Liver (tissue), 3 donors: ENCODE data around the gene COL9A3.

Experiments used
- CTCF ChIP-seq: fragments of 150-350 bp; IDR thresholded peaks from 2 replicates; pipeline ENCODE4 v1.5.1; 2017; ENCODE audit warnings: improper control_type of control experiment, low read depth, low read length; ENCODE audit not compliant: missing input control
- FOXA1 ChIP-seq: IDR thresholded peaks from 2 replicates; pipeline ENCODE4 v1.6.1; 2016; ENCODE audit warnings: antibody characterized with exemption
- GABPA ChIP-seq, 2 donors: IDR thresholded peaks in 1 of 2; conservative IDR thresholded peaks in 1 of 2; 2 replicates each; pipeline ENCODE4 v1.6.1; 2016; ENCODE audit warnings: antibody characterized with exemption in 2 of 2, mild to moderate bottlenecking in 1 of 2, moderate library complexity in 1 of 2
- HNF4A ChIP-seq, 2 donors: conservative IDR thresholded peaks; 2 replicates each; pipeline ENCODE4 v1.6.1; 2016; ENCODE audit warnings: antibody characterized with exemption in 2 of 2, mild to moderate bottlenecking in 2 of 2
- JUND ChIP-seq, 2 donors: IDR thresholded peaks; 2 replicates each; pipeline ENCODE4 v1.6.1; 2016; ENCODE audit warnings: antibody characterized with exemption in 2 of 2
- MAX ChIP-seq: IDR thresholded peaks from 2 replicates; pipeline ENCODE4 v1.6.1; 2016; ENCODE audit warnings: antibody characterized with exemption
- NR2F2 ChIP-seq: IDR thresholded peaks from 2 replicates; pipeline ENCODE4 v1.6.1; 2016; ENCODE audit warnings: antibody characterized with exemption
- RAD21 ChIP-seq, 2 donors: IDR thresholded peaks; 2 replicates each; pipeline ENCODE4 v1.6.1; 2016; ENCODE audit warnings: antibody characterized with exemption in 2 of 2, mild to moderate bottlenecking in 2 of 2
- SP1 ChIP-seq: IDR thresholded peaks from 2 replicates; pipeline ENCODE4 v1.6.1; 2018; ENCODE audit warnings: antibody characterized with exemption, mild to moderate bottlenecking
- TAF1 ChIP-seq: conservative IDR thresholded peaks from 2 replicates; pipeline ENCODE4 v1.6.1; 2016; ENCODE audit warnings: antibody characterized with exemption, mild to moderate bottlenecking
- YY1 ChIP-seq: IDR thresholded peaks from 2 replicates; pipeline ENCODE4 v1.6.1; 2016; ENCODE audit warnings: antibody characterized with exemption, mild to moderate bottlenecking
- TF ChIP-seq, protein P1 (sequence below): IDR thresholded peaks from 2 replicates; pipeline ENCODE4 v1.6.1; 2016; ENCODE audit warnings: antibody characterized with exemption
- TF ChIP-seq, protein P2 (sequence below): IDR thresholded peaks from 2 replicates; pipeline ENCODE4 v1.6.1; 2016; ENCODE audit warnings: antibody characterized with exemption, mild to moderate bottlenecking
- donor health status: healthy.
- donor health status: healthy.

GRCh38 chr20:62887152-62887859, 70.5 kb downstream of the COL9A3 start:
- TF ChIP-seq RAD21 (IDR thresholded peaks at IDR 0.05), result no peak
- TF ChIP-seq MAX, result no peak
- no peak for TF ChIP-seq YY1
- no peak for TF ChIP-seq GABPA (IDR thresholded peaks at IDR 0.05 in 1 of 2, conservative IDR thresholded peaks at IDR 0.05 in 1 of 2)
- no peak for TF ChIP-seq CTCF
- TF ChIP-seq, protein P1, sequence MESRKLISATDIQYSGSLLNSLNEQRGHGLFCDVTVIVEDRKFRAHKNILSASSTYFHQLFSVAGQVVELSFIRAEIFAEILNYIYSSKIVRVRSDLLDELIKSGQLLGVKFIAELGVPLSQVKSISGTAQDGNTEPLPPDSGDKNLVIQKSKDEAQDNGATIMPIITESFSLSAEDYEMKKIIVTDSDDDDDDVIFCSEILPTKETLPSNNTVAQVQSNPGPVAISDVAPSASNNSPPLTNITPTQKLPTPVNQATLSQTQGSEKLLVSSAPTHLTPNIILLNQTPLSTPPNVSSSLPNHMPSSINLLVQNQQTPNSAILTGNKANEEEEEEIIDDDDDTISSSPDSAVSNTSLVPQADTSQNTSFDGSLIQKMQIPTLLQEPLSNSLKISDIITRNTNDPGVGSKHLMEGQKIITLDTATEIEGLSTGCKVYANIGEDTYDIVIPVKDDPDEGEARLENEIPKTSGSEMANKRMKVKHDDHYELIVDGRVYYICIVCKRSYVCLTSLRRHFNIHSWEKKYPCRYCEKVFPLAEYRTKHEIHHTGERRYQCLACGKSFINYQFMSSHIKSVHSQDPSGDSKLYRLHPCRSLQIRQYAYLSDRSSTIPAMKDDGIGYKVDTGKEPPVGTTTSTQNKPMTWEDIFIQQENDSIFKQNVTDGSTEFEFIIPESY, result no peak
- TF ChIP-seq, protein P2, sequence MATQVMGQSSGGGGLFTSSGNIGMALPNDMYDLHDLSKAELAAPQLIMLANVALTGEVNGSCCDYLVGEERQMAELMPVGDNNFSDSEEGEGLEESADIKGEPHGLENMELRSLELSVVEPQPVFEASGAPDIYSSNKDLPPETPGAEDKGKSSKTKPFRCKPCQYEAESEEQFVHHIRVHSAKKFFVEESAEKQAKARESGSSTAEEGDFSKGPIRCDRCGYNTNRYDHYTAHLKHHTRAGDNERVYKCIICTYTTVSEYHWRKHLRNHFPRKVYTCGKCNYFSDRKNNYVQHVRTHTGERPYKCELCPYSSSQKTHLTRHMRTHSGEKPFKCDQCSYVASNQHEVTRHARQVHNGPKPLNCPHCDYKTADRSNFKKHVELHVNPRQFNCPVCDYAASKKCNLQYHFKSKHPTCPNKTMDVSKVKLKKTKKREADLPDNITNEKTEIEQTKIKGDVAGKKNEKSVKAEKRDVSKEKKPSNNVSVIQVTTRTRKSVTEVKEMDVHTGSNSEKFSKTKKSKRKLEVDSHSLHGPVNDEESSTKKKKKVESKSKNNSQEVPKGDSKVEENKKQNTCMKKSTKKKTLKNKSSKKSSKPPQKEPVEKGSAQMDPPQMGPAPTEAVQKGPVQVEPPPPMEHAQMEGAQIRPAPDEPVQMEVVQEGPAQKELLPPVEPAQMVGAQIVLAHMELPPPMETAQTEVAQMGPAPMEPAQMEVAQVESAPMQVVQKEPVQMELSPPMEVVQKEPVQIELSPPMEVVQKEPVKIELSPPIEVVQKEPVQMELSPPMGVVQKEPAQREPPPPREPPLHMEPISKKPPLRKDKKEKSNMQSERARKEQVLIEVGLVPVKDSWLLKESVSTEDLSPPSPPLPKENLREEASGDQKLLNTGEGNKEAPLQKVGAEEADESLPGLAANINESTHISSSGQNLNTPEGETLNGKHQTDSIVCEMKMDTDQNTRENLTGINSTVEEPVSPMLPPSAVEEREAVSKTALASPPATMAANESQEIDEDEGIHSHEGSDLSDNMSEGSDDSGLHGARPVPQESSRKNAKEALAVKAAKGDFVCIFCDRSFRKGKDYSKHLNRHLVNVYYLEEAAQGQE, result no peak
- no peak for TF ChIP-seq FOXA1
- no peak for TF ChIP-seq SP1
- no peak for TF ChIP-seq JUND (IDR thresholded peaks at IDR 0.05)
- TF ChIP-seq TAF1, result no peak
- TF ChIP-seq NR2F2, result no peak
- no peak for TF ChIP-seq HNF4A (conservative IDR thresholded peaks at IDR 0.05)
